ENCODE results near the gene TIFAB.

GRCh38 chr5:135444881-135445280 lies 7.3 kb downstream of the TIFAB start:
- TF ChIP-seq CTCF (IDR thresholded peaks at IDR 0.05) (no peak), POLR2A (IDR thresholded peaks at IDR 0.05) (no peak), POLR2AphosphoS5 (IDR thresholded peaks at IDR 0.05) (no peak)

Data from transverse colon (tissue), 4 donors.